ENCODE measurements around the gene INPP5F.

INPP5F gene

GRCh38 chr10:119859420-119860258 lies 133.8 kb downstream of the INPP5F start:
- DNase-seq (ENCODE audit: low read depth, low spot score), result no peak
- POLR2A ChIA-PET, result interaction anchor here (0.6 to 0.8 kb wide), 2 partner anchors 206 to 1630 kb away, joined by 3 to 4 read pairs; no protein-coding TSS in a partner anchor
- TF ChIP-seq, protein P1, sequence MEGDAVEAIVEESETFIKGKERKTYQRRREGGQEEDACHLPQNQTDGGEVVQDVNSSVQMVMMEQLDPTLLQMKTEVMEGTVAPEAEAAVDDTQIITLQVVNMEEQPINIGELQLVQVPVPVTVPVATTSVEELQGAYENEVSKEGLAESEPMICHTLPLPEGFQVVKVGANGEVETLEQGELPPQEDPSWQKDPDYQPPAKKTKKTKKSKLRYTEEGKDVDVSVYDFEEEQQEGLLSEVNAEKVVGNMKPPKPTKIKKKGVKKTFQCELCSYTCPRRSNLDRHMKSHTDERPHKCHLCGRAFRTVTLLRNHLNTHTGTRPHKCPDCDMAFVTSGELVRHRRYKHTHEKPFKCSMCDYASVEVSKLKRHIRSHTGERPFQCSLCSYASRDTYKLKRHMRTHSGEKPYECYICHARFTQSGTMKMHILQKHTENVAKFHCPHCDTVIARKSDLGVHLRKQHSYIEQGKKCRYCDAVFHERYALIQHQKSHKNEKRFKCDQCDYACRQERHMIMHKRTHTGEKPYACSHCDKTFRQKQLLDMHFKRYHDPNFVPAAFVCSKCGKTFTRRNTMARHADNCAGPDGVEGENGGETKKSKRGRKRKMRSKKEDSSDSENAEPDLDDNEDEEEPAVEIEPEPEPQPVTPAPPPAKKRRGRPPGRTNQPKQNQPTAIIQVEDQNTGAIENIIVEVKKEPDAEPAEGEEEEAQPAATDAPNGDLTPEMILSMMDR (IDR thresholded peaks at IDR 0.05; ENCODE audit: insufficient read depth, low read length, missing control alignments), result peak; percentile 18
- H3K4me3 ChIP-seq (ENCODE audit: low read depth, low read length), result no peak overlapping the region
- CTCF ChIA-PET, result interaction anchor here (0.6 to 18.3 kb wide), 55 partner anchors 8 to 791 kb away, joined by 3 to 664 read pairs (median 6); partner anchors contain the start of genes INPP5F and MCMBP

GRCh38 chr10:119860866-119861607 lies 135.2 kb downstream of the INPP5F start:
- ChIA-PET CTCF (interaction anchor here (1.2 to 18.3 kb wide), 10 partner anchors 11 to 252 kb away, joined by 4 to 664 read pairs (median 33); partner anchors contain the start of genes INPP5F and MCMBP), POLR2A (no interaction called here)
- no peak overlapping the region for H3K4me3 ChIP-seq (ENCODE audit: low read depth, low read length)
- no peak for DNase-seq (ENCODE audit: low read depth, low spot score)
- TF ChIP-seq, protein P1 (IDR thresholded peaks at IDR 0.05; ENCODE audit: insufficient read depth, low read length, missing control alignments), result no peak

GRCh38 chr10:119862524-119862923 lies 136.7 kb downstream of the INPP5F start:
- CTCF ChIA-PET, result interaction anchor here (1.0 to 18.3 kb wide), 4 partner anchors 9 to 252 kb away, joined by 3 to 664 read pairs (median 109); partner anchors contain the start of gene MCMBP
- H3K4me3 ChIP-seq (ENCODE audit: low read depth, low read length), result no peak overlapping the region
- POLR2A ChIA-PET, result no interaction called here
- TF ChIP-seq, protein P1 (IDR thresholded peaks at IDR 0.05; ENCODE audit: insufficient read depth, low read length, missing control alignments), result no peak
- DNase-seq (ENCODE audit: low read depth, low spot score), result no peak

DNA sequence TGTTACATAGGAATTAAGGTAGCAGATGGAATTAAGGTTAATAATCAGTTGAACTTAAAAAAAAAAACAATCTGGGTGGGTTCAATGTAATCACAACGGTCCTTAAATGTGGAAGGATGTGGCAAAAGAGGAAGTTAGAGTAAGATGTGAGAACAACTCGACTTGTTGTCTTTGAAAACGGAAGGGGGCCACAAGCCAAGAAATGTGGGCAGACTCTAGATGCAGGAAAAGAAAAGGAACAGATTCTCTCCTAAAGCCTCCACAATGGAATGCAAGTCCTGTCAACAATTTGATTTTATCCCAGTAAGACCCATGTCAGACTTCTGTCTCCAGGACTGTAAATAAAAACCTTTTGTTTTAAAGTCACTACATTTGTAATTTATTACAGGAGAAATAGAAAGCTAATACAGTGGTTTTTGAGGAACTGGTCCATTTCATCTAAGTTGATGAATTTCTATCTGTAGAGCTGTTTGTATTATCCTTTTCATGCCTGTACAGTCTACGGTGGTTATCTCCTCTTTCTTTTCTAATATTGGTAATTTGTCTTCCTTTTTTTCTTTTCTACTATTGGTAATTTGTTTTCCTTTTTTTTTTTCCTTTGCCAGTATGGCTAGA lies 138.2 kb downstream of the INPP5F start:
- TF ChIP-seq, protein P1 (IDR thresholded peaks at IDR 0.05; ENCODE audit: insufficient read depth, low read length, missing control alignments), result no peak
- CTCF ChIA-PET, result interaction anchor here (1.0 to 18.3 kb wide), 4 partner anchors 111 to 178 kb away, joined by 3 to 664 read pairs (median 6); no protein-coding TSS in a partner anchor
- H3K4me3 ChIP-seq (ENCODE audit: low read depth, low read length), result no peak overlapping the region
- POLR2A ChIA-PET, result interaction anchor here (0.6 kb wide), 1 partner anchor 9 kb away, joined by 3 read pairs; the partner anchor contains the start of gene MCMBP
- no peak for DNase-seq (ENCODE audit: low read depth, low spot score)

GRCh38 chr10:119865699-119866240 lies 139.9 kb downstream of the INPP5F start:
- TF ChIP-seq, protein P1 (IDR thresholded peaks at IDR 0.05; ENCODE audit: insufficient read depth, low read length, missing control alignments), result no peak
- CTCF ChIA-PET, result interaction anchor here (1.5 to 18.3 kb wide), 3 partner anchors 13 to 180 kb away, joined by 4 to 664 read pairs (median 9); no protein-coding TSS in a partner anchor
- no peak overlapping the region for H3K4me3 ChIP-seq (ENCODE audit: low read depth, low read length)
- POLR2A ChIA-PET, result no interaction called here
- no peak for DNase-seq (ENCODE audit: low read depth, low spot score)
